ENCODE data around the gene ANKRD27.

ANKRD27 gene

GRCh38 chr19:32650671-32651070 is 24.3 kb downstream of the ANKRD27 start:
- no peak for DNase-seq

GRCh38 chr19:32649751-32650150 is 25.2 kb downstream of the ANKRD27 start:
- DNase-seq: no peak

- no peak for DNase-seq
These were observed 27.6 kb downstream of the ANKRD27 start for GRCh38 chr19:32647361-32647760.

- no peak for DNase-seq
These were observed 28.4 kb downstream of the ANKRD27 start for GRCh38 chr19:32646556-32646955.

GRCh38 chr19:32642771-32643170 is 32.2 kb downstream of the ANKRD27 start:
- DNase-seq: no peak

GRCh38 chr19:32638625-32639024 is 36.4 kb downstream of the ANKRD27 start:
- DNase-seq: no peak

GRCh38 chr19:32637480-32637879 is 37.5 kb downstream of the ANKRD27 start:
- DNase-seq: no peak

GRCh38 chr19:32631381-32631780 is 43.6 kb downstream of the ANKRD27 start:
- DNase-seq: no peak

GRCh38 chr19:32630338-32630737 is 44.6 kb downstream of the ANKRD27 start:
- DNase-seq: no peak

GRCh38 chr19:32627714-32628270 is 47.2 kb downstream of the ANKRD27 start:
- no peak for DNase-seq

- DNase-seq: no peak
These were observed 48.0 kb downstream of the ANKRD27 start for GRCh38 chr19:32626969-32627368.

- no peak for DNase-seq
These were observed 50.6 kb downstream of the ANKRD27 start for GRCh38 chr19:32624410-32624809.

GRCh38 chr19:32622002-32622401 is 53.0 kb downstream of the ANKRD27 start:
- no peak for DNase-seq

- no peak for DNase-seq
These were observed 55.8 kb downstream of the ANKRD27 start for GRCh38 chr19:32619051-32619685.

- no peak for DNase-seq
These were observed 59.4 kb downstream of the ANKRD27 start for GRCh38 chr19:32615569-32615968.

- no peak for DNase-seq
These were observed 60.1 kb downstream of the ANKRD27 start for GRCh38 chr19:32614916-32615315.

GRCh38 chr19:32613008-32613407 is 62.0 kb downstream of the ANKRD27 start:
- DNase-seq: no peak

GRCh38 chr19:32611161-32611560 is 63.8 kb downstream of the ANKRD27 start:
- DNase-seq: no peak

- no peak for DNase-seq
These were observed 67.5 kb downstream of the ANKRD27 start for GRCh38 chr19:32607479-32607878.

- no peak for DNase-seq
These were observed 68.7 kb downstream of the ANKRD27 start for GRCh38 chr19:32606289-32606688.

GRCh38 chr19:32605544-32605943 is 69.4 kb downstream of the ANKRD27 start:
- DNase-seq: no peak

- DNase-seq: no peak
These were observed 71.0 kb downstream of the ANKRD27 start for GRCh38 chr19:32603961-32604360.

- peak; percentile 72 for DNase-seq
These were observed 75.2 kb downstream of the ANKRD27 start for GRCh38 chr19:32599736-32600157.

- no peak for DNase-seq
These were observed 75.7 kb downstream of the ANKRD27 start for GRCh38 chr19:32599258-32599657.

- no peak for DNase-seq
These were observed 77.0 kb downstream of the ANKRD27 start for GRCh38 chr19:32598022-32598421.
